Liver (tissue), 3 donors: ENCODE measurements around the gene DUOXA2.

Experiments
- CTCF ChIP-seq: fragments of 150-350 bp; IDR thresholded peaks from 2 replicates; pipeline ENCODE4 v1.5.1; 2017; ENCODE audit warnings: improper control_type of control experiment, low read depth, low read length; ENCODE audit not compliant: missing input control
- RXRA ChIP-seq, 2 donors: IDR thresholded peaks; 2 replicates each; pipeline ENCODE4 v1.6.1; 2017 to 2018; ENCODE audit warnings: antibody characterized with exemption in 2 of 2, mild to moderate bottlenecking in 1 of 2
- TAF1 ChIP-seq: conservative IDR thresholded peaks from 2 replicates; pipeline ENCODE4 v1.6.1; 2016; ENCODE audit warnings: antibody characterized with exemption, mild to moderate bottlenecking
- donor health status: healthy.
- donor health status: healthy.

- TF ChIP-seq CTCF (no peak), RXRA (IDR thresholded peaks at IDR 0.05) (no peak), TAF1 (no peak)
Measured at GRCh38 chr15:45136378-45136764, 22.2 kb downstream of the DUOXA2 start.
